Trophoblast cell (in vitro differentiated cells and primary cell): ENCODE data around the gene DDX3X.
"Not testable (repeated sequence)": the region's sequence is repeated elsewhere in the genome, so short reads cannot be mapped to it uniquely, and the experiment has no call there.

Source experiments
- DNase-seq, 2 donors: peaks; one replicate each; pipeline ENCODE4 v3.0.0-alpha.2; 2016
- H2AFZ ChIP-seq: 2 replicates; pipeline ENCODE4 v1.6.1; 2013; ENCODE audit warnings: low read length, moderate library complexity, mild to moderate bottlenecking; ENCODE audit not compliant: insufficient read depth, poor library complexity
- H2AK5ac ChIP-seq: 2 replicates; pipeline ENCODE4 v1.6.1; 2013; ENCODE audit warnings: mild to moderate bottlenecking, low read length
- H2BK120ac ChIP-seq: 2 replicates; pipeline ENCODE4 v1.6.1; 2013; ENCODE audit warnings: low read length, mild to moderate bottlenecking, moderate library complexity; ENCODE audit not compliant: insufficient read depth, poor library complexity
- H2BK12ac ChIP-seq: 2 replicates; pipeline ENCODE4 v1.6.1; 2013; ENCODE audit warnings: mild to moderate bottlenecking, low read length, moderate library complexity
- H2BK5ac ChIP-seq: 2 replicates; pipeline ENCODE4 v1.6.1; 2013; ENCODE audit warnings: low read length, low read depth, moderate library complexity, mild to moderate bottlenecking; ENCODE audit not compliant: poor library complexity
- H3K14ac ChIP-seq: 2 replicates; pipeline ENCODE4 v1.6.1; 2013; ENCODE audit warnings: mild to moderate bottlenecking, low read length
- H3K18ac ChIP-seq: 2 replicates; pipeline ENCODE4 v1.6.1; 2013; ENCODE audit warnings: mild to moderate bottlenecking, low read length
- H3K23ac ChIP-seq: 2 replicates; pipeline ENCODE4 v1.6.1; 2013; ENCODE audit warnings: low read length
- H3K27ac ChIP-seq: 2 replicates; pipeline ENCODE4 v1.5.1; 2013; ENCODE audit warnings: low read depth, mild to moderate bottlenecking, inconsistent platforms, low read length, moderate library complexity
- H3K27me3 ChIP-seq: 2 replicates; pipeline ENCODE4 v1.6.1; 2013; ENCODE audit warnings: inconsistent platforms, mild to moderate bottlenecking, low read length, moderate library complexity; ENCODE audit not compliant: insufficient read depth
- H3K36me3 ChIP-seq, 2 experiments: 1 replicate in 1 of 2; 2 replicates in 1 of 2; pipeline ENCODE4 v1.6.1; 2013; ENCODE audit warnings: low read length in 2 of 2, mild to moderate bottlenecking in 2 of 2, moderate library complexity in 1 of 2; ENCODE audit not compliant: insufficient read depth in 2 of 2, control insufficient read depth in 1 of 2
- H3K4ac ChIP-seq: 2 replicates; pipeline ENCODE4 v1.6.1; 2013; ENCODE audit warnings: low read depth, mild to moderate bottlenecking, low read length, moderate library complexity
- H3K4me1 ChIP-seq, 2 experiments: 1 replicate in 1 of 2; 2 replicates in 1 of 2; pipeline ENCODE4 v1.6.1; 2013; ENCODE audit warnings: low read length in 2 of 2, mild to moderate bottlenecking in 2 of 2, moderate library complexity in 1 of 2; ENCODE audit not compliant: insufficient read depth in 2 of 2, control insufficient read depth in 1 of 2
- H3K4me2 ChIP-seq: 2 replicates; pipeline ENCODE4 v1.6.1; 2013; ENCODE audit warnings: inconsistent platforms, mild to moderate bottlenecking, low read length, moderate library complexity
- H3K4me3 ChIP-seq: 2 replicates; pipeline ENCODE4 v1.5.1; 2013; ENCODE audit warnings: mild to moderate bottlenecking, low read depth, low read length, inconsistent platforms
- H3K79me1 ChIP-seq: one replicate; pipeline ENCODE4 v1.6.1; 2013; ENCODE audit warnings: low read length
- H3K79me2 ChIP-seq: 2 replicates; pipeline ENCODE4 v1.6.1; 2013; ENCODE audit warnings: low read length, mild to moderate bottlenecking; ENCODE audit not compliant: control insufficient read depth, insufficient read depth, poor library complexity
- H3K9ac ChIP-seq: 2 replicates; pipeline ENCODE4 v1.6.1; 2013; ENCODE audit warnings: mild to moderate bottlenecking, low read length
- H3K9me3 ChIP-seq: 2 replicates; pipeline ENCODE4 v1.6.1; 2013; ENCODE audit warnings: low read depth, mild to moderate bottlenecking, control low read depth, inconsistent platforms, low read length; ENCODE audit not compliant: insufficient read depth
- H4K12ac ChIP-seq: 2 replicates; pipeline ENCODE4 v1.6.1; 2013; ENCODE audit warnings: low read depth, mild to moderate bottlenecking, low read length, moderate library complexity
- H4K8ac ChIP-seq: 2 replicates; pipeline ENCODE4 v1.6.1; 2013; ENCODE audit warnings: low read depth, mild to moderate bottlenecking, low read length, moderate library complexity
- H4K91ac ChIP-seq: one replicate; pipeline ENCODE4 v1.6.1; 2013; ENCODE audit warnings: low read depth, mild to moderate bottlenecking, low read length, moderate library complexity
- WGBS: extraction: QIAGEN DNeasy Blood & Tissue Kit; methylation state at CpG from one replicate; pipeline ENCODE4 v1.1.7; 2013; ENCODE audit warnings: missing lambda C conversion rate; ENCODE audit not compliant: insufficient read length, insufficient coverage; ENCODE audit errors: extremely low coverage; 5-methylcytosine and 5-hydroxymethylcytosine counted together

Gene DDX3X

DNA sequence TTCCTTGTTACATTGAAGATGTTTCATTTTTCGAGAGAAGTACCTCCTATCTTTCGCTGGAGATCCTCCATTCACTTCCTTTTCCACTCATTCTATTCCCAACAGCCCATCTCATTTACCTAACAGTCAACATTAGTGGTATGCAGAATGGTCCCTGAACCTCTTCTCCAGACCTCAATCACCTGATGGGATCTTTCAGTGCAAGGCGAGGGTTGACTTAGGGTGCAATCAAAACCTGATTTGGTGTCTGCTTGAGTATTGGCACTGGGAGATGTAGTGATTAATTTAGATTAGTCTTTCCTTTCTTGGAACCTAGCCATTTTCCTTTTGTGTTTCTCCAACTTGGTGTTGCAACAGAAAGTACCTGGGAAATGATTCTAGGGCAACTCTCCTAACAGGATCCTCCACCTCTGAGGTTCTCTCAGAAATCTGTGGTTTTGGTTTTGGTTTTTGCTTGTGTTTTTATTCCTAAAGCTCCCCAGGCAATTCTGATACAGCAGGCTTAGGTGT, 18.4 kb downstream of the DDX3X start:
- Histone ChIP-seq H3K27me3 (no peaks in the 10 kb centered on the region), H2AK5ac (no peak overlapping the region), H3K18ac (no peak overlapping the region), H4K91ac (no peak overlapping the region), H2AFZ (no peak overlapping the region), H3K4me3 (no peak overlapping the region), H3K27ac (no peak overlapping the region), H3K36me3 (peaks cover 0 to 5% of the 10 kb centered on the region in 2 experiments), H4K8ac (no peak overlapping the region), H4K12ac (no peak overlapping the region), H3K79me2 (no peaks in the 10 kb centered on the region), H2BK120ac (no peak overlapping the region), H2BK12ac (no peak overlapping the region), H3K4ac (no peak overlapping the region), H3K9ac (no peak overlapping the region), H3K4me2 (no peak overlapping the region), H3K23ac (no peak overlapping the region), H3K79me1 (no peaks in the 10 kb centered on the region), H3K4me1 (no peaks in the 10 kb centered on the region), H2BK5ac (no peak overlapping the region), H3K9me3 (no peaks in the 10 kb centered on the region), H3K14ac (no peak overlapping the region)
- no CpG with 5 or more reads among the region's 3 CpGs for WGBS
- no peak for DNase-seq

DNA sequence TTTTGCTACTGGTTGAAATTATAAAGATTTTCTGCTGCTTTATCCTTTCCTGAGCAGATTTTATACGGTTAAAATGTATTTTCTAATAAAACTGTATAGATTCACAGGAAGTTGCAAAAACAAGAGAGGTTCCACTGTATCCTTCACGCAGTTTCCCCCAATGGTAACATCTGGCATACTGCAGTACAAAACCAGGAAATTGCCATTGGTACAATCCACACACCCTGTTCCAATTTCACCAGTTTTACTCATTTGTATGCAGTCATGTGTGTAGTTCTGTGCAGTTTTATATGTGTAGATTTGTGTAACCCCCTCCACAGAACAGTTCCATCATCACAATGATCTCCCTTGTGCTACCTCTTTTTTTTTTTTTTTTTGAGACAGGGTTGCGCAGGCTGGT, 20.0 kb downstream of the DDX3X start:
- H2BK12ac ChIP-seq, result no peak overlapping the region
- no peak overlapping the region for H2AK5ac ChIP-seq
- H3K4me3 ChIP-seq, result no peak overlapping the region
- no peak overlapping the region for H3K4ac ChIP-seq
- H3K27me3 ChIP-seq, result no peaks in the 10 kb centered on the region
- H4K8ac ChIP-seq, result no peak overlapping the region
- H3K14ac ChIP-seq, result no peak overlapping the region
- peaks cover 0 to 2% of the 10 kb centered on the region in 2 experiments for H3K36me3 ChIP-seq
- peak in 1 of 2 donors; percentile 18 for DNase-seq
- H2BK120ac ChIP-seq, result no peak overlapping the region
- H3K27ac ChIP-seq, result no peak overlapping the region
- H3K9me3 ChIP-seq, result no peaks in the 10 kb centered on the region
- H4K91ac ChIP-seq, result no peak overlapping the region
- no peaks in the 10 kb centered on the region for H3K79me1 ChIP-seq
- H3K79me2 ChIP-seq, result no peaks in the 10 kb centered on the region
- H4K12ac ChIP-seq, result no peak overlapping the region
- no peak overlapping the region for H2BK5ac ChIP-seq
- no peak overlapping the region for H3K18ac ChIP-seq
- no peak overlapping the region for H3K23ac ChIP-seq
- WGBS, result no CpG with 5 or more reads among the region's 3 CpGs
- H3K4me1 ChIP-seq, result no peaks in the 10 kb centered on the region
- H3K4me2 ChIP-seq, result no peak overlapping the region
- H3K9ac ChIP-seq, result no peak overlapping the region
- H2AFZ ChIP-seq, result no peak overlapping the region

DNA sequence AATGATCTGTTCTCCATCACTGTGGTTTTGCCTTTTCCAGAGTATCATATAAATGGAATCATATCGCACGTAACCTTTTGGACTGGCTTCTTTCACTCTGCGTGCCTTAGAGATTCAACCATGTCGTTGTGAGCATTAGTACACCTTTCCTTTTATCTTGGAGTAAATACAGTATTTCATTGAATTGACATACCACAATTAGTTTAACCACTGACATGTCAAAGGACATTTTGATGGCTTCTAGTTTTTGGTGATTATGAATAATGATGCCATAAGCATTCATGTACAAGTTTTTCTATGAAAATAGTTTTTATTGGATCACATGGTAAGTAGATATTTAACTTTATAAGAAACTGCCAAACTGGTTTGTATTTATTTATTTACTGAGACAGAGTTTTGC, 35.2 kb downstream of the DDX3X start:
- Histone ChIP-seq H2BK12ac (no peak overlapping the region), H3K9ac (no peak overlapping the region), H2AK5ac (no peak overlapping the region), H4K12ac (no peak overlapping the region), H2BK5ac (no peak overlapping the region), H3K4ac (no peak overlapping the region), H3K27me3 (no peaks in the 10 kb centered on the region), H3K27ac (no peak overlapping the region), H2BK120ac (no peak overlapping the region), H3K4me1 (no peaks in the 10 kb centered on the region), H3K36me3 (no peaks in the 10 kb centered on the region), H3K18ac (no peak overlapping the region), H3K4me3 (no peak overlapping the region), H3K14ac (no peak overlapping the region), H3K79me1 (no peaks in the 10 kb centered on the region), H3K79me2 (no peaks in the 10 kb centered on the region), H3K23ac (no peak overlapping the region), H2AFZ (no peak overlapping the region), H4K8ac (no peak overlapping the region), H3K9me3 (no peaks in the 10 kb centered on the region), H4K91ac (no peak overlapping the region), H3K4me2 (no peak overlapping the region)
- no peak for DNase-seq
- WGBS, result no CpG with 5 or more reads among the region's 4 CpGs

DNA sequence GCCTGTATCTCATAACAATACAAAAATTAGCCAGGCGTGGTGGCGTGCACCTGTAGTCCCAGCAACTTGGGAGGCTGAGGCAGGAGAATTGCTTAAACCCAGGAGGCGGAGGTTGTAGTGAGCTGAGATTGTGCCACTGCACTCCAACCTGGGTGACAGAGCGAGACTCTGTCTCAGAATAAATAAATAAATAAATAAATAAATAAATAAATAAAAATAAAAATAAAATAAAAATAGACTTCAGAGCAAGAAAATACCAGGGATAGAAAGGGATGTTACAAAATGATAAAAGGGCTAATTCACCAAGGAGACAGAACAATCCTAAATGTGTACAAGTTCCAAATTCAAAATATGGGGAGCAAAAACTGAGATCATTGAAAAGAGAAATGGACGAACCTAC, 37.6 kb downstream of the DDX3X start:
- not testable (repeated sequence) for H3K79me1 ChIP-seq, H3K9me3 ChIP-seq, DNase-seq, H2AK5ac ChIP-seq, H2AFZ ChIP-seq, H3K18ac ChIP-seq, H3K4me2 ChIP-seq, H2BK120ac ChIP-seq, H3K27me3 ChIP-seq, H2BK12ac ChIP-seq, H4K91ac ChIP-seq, H3K36me3 ChIP-seq, H3K79me2 ChIP-seq, H2BK5ac ChIP-seq, H4K12ac ChIP-seq, H3K4ac ChIP-seq, H4K8ac ChIP-seq, H3K14ac ChIP-seq, H3K4me1 ChIP-seq, H3K23ac ChIP-seq, H3K27ac ChIP-seq, H3K9ac ChIP-seq, H3K4me3 ChIP-seq
- no CpG with 5 or more reads among the region's 5 CpGs for WGBS
